SK-N-SH (cell line): ENCODE results near the gene NOXRED1. TPM values are rescaled to one million over a fixed set of nuclear protein-coding genes. Genes with fewer than 3 reads are reported as not detected.

Experiments used
- CTCF ChIA-PET: fragments of 300-600, 350-600 bp; formaldehyde crosslinking; extraction: SDS; loops from one replicate; lab custom pipeline; 2021; lab: Yijun Ruan, JAX
- POLR2A ChIA-PET: fragments of 350-600 bp; sonication (Branson Sonifier 250); formaldehyde crosslinking; extraction: SDS; loops from one replicate; lab custom pipeline; 2020; ENCODE audit warnings: antibody characterized with exemption, inconsistent platforms; lab: Yijun Ruan, JAX
- DNase-seq: peaks from one replicate; pipeline ENCODE4 v3.0.0; 2012
- H2AFZ ChIP-seq: fragments of 200-600 bp; sonication (generic); 2 replicates; pipeline ENCODE4 v1.8.1; 2016; ENCODE audit warnings: antibody characterized with exemption, mild to moderate bottlenecking, low read depth
- H3F3A ChIP-seq: fragments of 200-600 bp; sonication (generic); replicated peaks from 2 replicates; pipeline ENCODE3; 2016; ENCODE audit warnings: antibody characterized with exemption, mild to moderate bottlenecking; ENCODE audit not compliant: insufficient read depth
- H3K27ac ChIP-seq, 2 experiments: fragments of 200-500 bp in 1 of 2; fragments of 200-600 bp in 1 of 2; sonication (Bioruptor generic) in 1 of 2; sonication (generic), shearing (Covaris generic) in 1 of 2; 2 replicates each; pipeline versions ENCODE4 v1.5.1 to v1.6.1; 2014 to 2016; ENCODE audit warnings: low read depth in 2 of 2, inconsistent platforms in 1 of 2, low read length in 1 of 2, mild to moderate bottlenecking in 1 of 2, mixed read lengths in 1 of 2
- H3K27me3 ChIP-seq: fragments of 200-600 bp; sonication (generic), shearing (Covaris generic); 2 replicates; pipeline ENCODE4 v1.6.1; 2016; ENCODE audit warnings: mixed run types; ENCODE audit not compliant: insufficient read depth
- H3K36me3 ChIP-seq, 2 experiments: fragments of 200-500 bp in 1 of 2; fragments of 200-600 bp in 1 of 2; sonication (Bioruptor generic) in 1 of 2; sonication (generic) in 1 of 2; replicated peaks in 1 of 2; 2 replicates each; pipeline versions ENCODE3 to v1.5.1; 2014 to 2016; ENCODE audit warnings: low read length in 1 of 2, mild to moderate bottlenecking in 1 of 2; ENCODE audit not compliant: insufficient read depth in 2 of 2, control insufficient read depth in 1 of 2
- H3K4me1 ChIP-seq, 2 experiments: fragments of 200-500 bp in 1 of 2; fragments of 200-600 bp in 1 of 2; sonication (Bioruptor generic) in 1 of 2; sonication (generic), shearing (Covaris generic) in 1 of 2; 2 replicates each; pipeline versions ENCODE4 v1.5.1 to v1.6.1; 2014 to 2016; ENCODE audit warnings: low read depth in 1 of 2, low read length in 1 of 2, mixed run types in 1 of 2; ENCODE audit not compliant: insufficient read depth in 2 of 2, control insufficient read depth in 1 of 2
- H3K4me2 ChIP-seq: fragments of 200-600 bp; sonication (generic), shearing (Covaris generic); 2 replicates; pipeline ENCODE4 v1.6.1; 2017; ENCODE audit warnings: mixed run types
- H3K4me3 ChIP-seq, 2 experiments: fragments of 200-500 bp in 1 of 2; fragments of 200-600 bp in 1 of 2; sonication (Bioruptor generic) in 1 of 2; sonication (generic), shearing (Covaris generic) in 1 of 2; 2 replicates each; pipeline versions ENCODE4 v1.5.1 to v1.8.1; 2014 to 2016; ENCODE audit warnings: low read depth in 2 of 2, inconsistent platforms in 1 of 2, low read length in 1 of 2, mild to moderate bottlenecking in 1 of 2, mixed read lengths in 1 of 2, moderate library complexity in 1 of 2
- H3K79me2 ChIP-seq: fragments of 200-600 bp; sonication (generic); 2 replicates; pipeline ENCODE4 v1.8.1; 2017; ENCODE audit warnings: mild to moderate bottlenecking; ENCODE audit not compliant: insufficient read depth
- H3K9ac ChIP-seq: fragments of 200-600 bp; sonication (generic); 2 replicates; pipeline ENCODE4 v1.6.1; 2017; ENCODE audit warnings: mixed run types
- H3K9me2 ChIP-seq: fragments of 200-600 bp; sonication (generic); 2 replicates; pipeline ENCODE4 v1.6.1; 2017; ENCODE audit warnings: mixed run types
- H3K9me3 ChIP-seq: fragments of 200-600 bp; sonication (generic); 2 replicates; pipeline ENCODE4 v1.6.1; 2017; ENCODE audit warnings: mixed run types, mild to moderate bottlenecking, moderate library complexity
- H4K20me1 ChIP-seq: fragments of 200-600 bp; sonication (generic); 2 replicates; pipeline ENCODE4 v1.6.1; 2017; ENCODE audit warnings: mild to moderate bottlenecking, mixed run types; ENCODE audit not compliant: insufficient read depth
- CHD2 ChIP-seq: fragments of 150-350 bp; IDR thresholded peaks from 2 replicates; pipeline ENCODE4 v1.6.1; 2018; ENCODE audit warnings: low read length; ENCODE audit not compliant: partially characterized antibody
- ELF1 ChIP-seq: IDR thresholded peaks from 2 replicates; pipeline ENCODE4 v1.4.0; 2012
- EP300 ChIP-seq, 2 experiments: IDR thresholded peaks; 2 replicates each; pipeline versions ENCODE4 v1.4.0 to v1.6.1; 2012; ENCODE audit warnings: borderline replicate concordance in 1 of 2, low read depth in 1 of 2, low read length in 1 of 2
- EZH2phosphoT487 ChIP-seq: fragments of 200-600 bp; sonication (generic); IDR thresholded peaks from 2 replicates; pipeline ENCODE4 v1.6.1; 2017; ENCODE audit warnings: low read depth, mixed run types, mild to moderate bottlenecking, antibody characterized with exemption, moderate library complexity, borderline replicate concordance
- FOXJ3 ChIP-seq: sonication (generic); formaldehyde crosslinking; IDR thresholded peaks from 2 replicates; pipeline ENCODE4 v1.5.1; 2020; ENCODE audit warnings: mild to moderate bottlenecking, missing genetic modification reagents
- FOXM1 ChIP-seq: IDR thresholded peaks from 2 replicates; pipeline ENCODE4 v1.4.0; 2012; ENCODE audit warnings: low read depth, mild to moderate bottlenecking
- GATA2 ChIP-seq: sonication (generic); formaldehyde crosslinking; IDR thresholded peaks from 2 replicates; pipeline ENCODE4 v1.5.0; 2020; ENCODE audit warnings: mild to moderate bottlenecking, missing genetic modification reagents
- JUND ChIP-seq: IDR thresholded peaks from 2 replicates; pipeline ENCODE4 v1.4.0; 2012
- RAD21 ChIP-seq: IDR thresholded peaks from 2 replicates; pipeline ENCODE4 v1.6.1; 2012; ENCODE audit warnings: mild to moderate bottlenecking, low read length
- RCOR1 ChIP-seq: fragments of 150-350 bp; IDR thresholded peaks from 2 replicates; pipeline ENCODE4 v1.6.1; 2017; ENCODE audit warnings: antibody characterized with exemption, low read length
- RFX5 ChIP-seq: IDR thresholded peaks from 2 replicates; pipeline ENCODE4 v1.6.1; 2012; ENCODE audit warnings: mild to moderate bottlenecking, improper control_type of control experiment, low read length
- SIN3A ChIP-seq: IDR thresholded peaks from 2 replicates; pipeline ENCODE4 v1.6.1; 2012; ENCODE audit warnings: low read depth, mild to moderate bottlenecking, low read length, moderate library complexity, borderline replicate concordance
- SMC3 ChIP-seq: IDR thresholded peaks from 2 replicates; pipeline ENCODE4 v1.6.1; 2012; ENCODE audit warnings: low read depth, low read length, improper control_type of control experiment
- TCF12 ChIP-seq: IDR thresholded peaks from 2 replicates; pipeline ENCODE4 v1.4.0; 2012
- WGBS: methylation state at CpG from one replicate; pipeline ENCODE4 v1.1.6; 2017; ENCODE audit warnings: low lambda C conversion rate; 5-methylcytosine and 5-hydroxymethylcytosine counted together
- polyA plus RNA-seq, 3 experiments: library from polyadenylated mRNA; depleted of rRNA; stranded (reverse); fragments of >200 nt; gene quantifications; 2 replicates each; pipeline ENCODE4 v1.2.3, GENCODE V29; 2012
- TF ChIP-seq, protein P1 (sequence below): IDR thresholded peaks from 2 replicates; pipeline ENCODE4 v1.4.0; 2012; ENCODE audit warnings: low read depth
- TF ChIP-seq, protein P2 (sequence below): IDR thresholded peaks from 2 replicates; pipeline ENCODE4 v1.6.1; 2012; ENCODE audit warnings: mild to moderate bottlenecking, low read depth, low read length, moderate library complexity
- TF ChIP-seq, protein P3 (sequence below): fragments of 150-350 bp; IDR thresholded peaks from 2 replicates; pipeline ENCODE4 v1.6.1; 2016; ENCODE audit warnings: mild to moderate bottlenecking, low read depth, low read length
- TF ChIP-seq, protein P4 (sequence below): fragments of 150-350 bp; IDR thresholded peaks from 2 replicates; pipeline ENCODE4 v1.6.1; 2017; ENCODE audit warnings: antibody characterized with exemption, low read length, low read depth, borderline replicate concordance
- TF ChIP-seq, protein P5 (sequence below): IDR thresholded peaks from 2 replicates; pipeline ENCODE4 v1.4.0; 2012; ENCODE audit warnings: low read depth, borderline replicate concordance

The NOXRED1 gene
- polyA plus RNA-seq, 1 of the 3 experiments (the other 2 are of a cell fraction) = 0.21 TPM

DNA sequence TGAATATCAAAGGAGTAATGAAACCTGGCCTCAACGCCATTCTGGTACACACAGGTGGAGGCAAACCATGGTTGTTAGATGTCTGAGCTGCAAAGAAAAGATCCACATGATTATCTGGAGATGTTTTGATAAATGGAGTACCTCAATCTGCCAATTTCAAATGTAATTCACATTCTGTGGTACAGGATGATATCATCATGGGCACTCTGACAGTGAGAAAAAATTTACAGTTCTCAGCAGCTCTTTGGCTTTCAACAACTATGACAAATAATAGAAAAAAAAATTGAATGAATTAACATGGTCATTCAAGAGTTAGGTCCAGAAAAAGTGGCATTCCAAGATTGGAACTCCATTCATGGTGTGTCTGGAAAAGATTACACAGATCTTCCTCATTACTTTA is 63.7 kb downstream of the NOXRED1 start:
- Histone ChIP-seq H3K27me3 (no peaks in the 10 kb centered on the region), H3K27ac (no peak overlapping the region), H3K4me2 (no peak overlapping the region), H3K79me2 (no peaks in the 10 kb centered on the region), H4K20me1 (no peaks in the 10 kb centered on the region), H3F3A (no peaks in the 10 kb centered on the region), H3K4me1 (no peaks in the 10 kb centered on the region; a peak in 1 of 4 replicates), H3K9me2 (no peaks in the 10 kb centered on the region), H3K4me3 (no peak overlapping the region), H2AFZ (no peak overlapping the region), H3K9me3 (no peaks in the 10 kb centered on the region)
- 95% methylated on average over 1 of the region's 1 CpG for WGBS
- POLR2A ChIA-PET = no interaction called here
- CTCF ChIA-PET = no interaction called here
- DNase-seq = no peak
- TF ChIP-seq RCOR1 = no peak
- TF ChIP-seq, protein P1, sequence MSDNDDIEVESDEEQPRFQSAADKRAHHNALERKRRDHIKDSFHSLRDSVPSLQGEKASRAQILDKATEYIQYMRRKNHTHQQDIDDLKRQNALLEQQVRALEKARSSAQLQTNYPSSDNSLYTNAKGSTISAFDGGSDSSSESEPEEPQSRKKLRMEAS = no peak
- no peak for TF ChIP-seq EZH2phosphoT487
- TF ChIP-seq, protein P2, sequence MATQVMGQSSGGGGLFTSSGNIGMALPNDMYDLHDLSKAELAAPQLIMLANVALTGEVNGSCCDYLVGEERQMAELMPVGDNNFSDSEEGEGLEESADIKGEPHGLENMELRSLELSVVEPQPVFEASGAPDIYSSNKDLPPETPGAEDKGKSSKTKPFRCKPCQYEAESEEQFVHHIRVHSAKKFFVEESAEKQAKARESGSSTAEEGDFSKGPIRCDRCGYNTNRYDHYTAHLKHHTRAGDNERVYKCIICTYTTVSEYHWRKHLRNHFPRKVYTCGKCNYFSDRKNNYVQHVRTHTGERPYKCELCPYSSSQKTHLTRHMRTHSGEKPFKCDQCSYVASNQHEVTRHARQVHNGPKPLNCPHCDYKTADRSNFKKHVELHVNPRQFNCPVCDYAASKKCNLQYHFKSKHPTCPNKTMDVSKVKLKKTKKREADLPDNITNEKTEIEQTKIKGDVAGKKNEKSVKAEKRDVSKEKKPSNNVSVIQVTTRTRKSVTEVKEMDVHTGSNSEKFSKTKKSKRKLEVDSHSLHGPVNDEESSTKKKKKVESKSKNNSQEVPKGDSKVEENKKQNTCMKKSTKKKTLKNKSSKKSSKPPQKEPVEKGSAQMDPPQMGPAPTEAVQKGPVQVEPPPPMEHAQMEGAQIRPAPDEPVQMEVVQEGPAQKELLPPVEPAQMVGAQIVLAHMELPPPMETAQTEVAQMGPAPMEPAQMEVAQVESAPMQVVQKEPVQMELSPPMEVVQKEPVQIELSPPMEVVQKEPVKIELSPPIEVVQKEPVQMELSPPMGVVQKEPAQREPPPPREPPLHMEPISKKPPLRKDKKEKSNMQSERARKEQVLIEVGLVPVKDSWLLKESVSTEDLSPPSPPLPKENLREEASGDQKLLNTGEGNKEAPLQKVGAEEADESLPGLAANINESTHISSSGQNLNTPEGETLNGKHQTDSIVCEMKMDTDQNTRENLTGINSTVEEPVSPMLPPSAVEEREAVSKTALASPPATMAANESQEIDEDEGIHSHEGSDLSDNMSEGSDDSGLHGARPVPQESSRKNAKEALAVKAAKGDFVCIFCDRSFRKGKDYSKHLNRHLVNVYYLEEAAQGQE = no peak
- no peak for TF ChIP-seq SIN3A
- no peak for TF ChIP-seq FOXJ3 (CRISPR knock-in tag)
- TF ChIP-seq, protein P3, sequence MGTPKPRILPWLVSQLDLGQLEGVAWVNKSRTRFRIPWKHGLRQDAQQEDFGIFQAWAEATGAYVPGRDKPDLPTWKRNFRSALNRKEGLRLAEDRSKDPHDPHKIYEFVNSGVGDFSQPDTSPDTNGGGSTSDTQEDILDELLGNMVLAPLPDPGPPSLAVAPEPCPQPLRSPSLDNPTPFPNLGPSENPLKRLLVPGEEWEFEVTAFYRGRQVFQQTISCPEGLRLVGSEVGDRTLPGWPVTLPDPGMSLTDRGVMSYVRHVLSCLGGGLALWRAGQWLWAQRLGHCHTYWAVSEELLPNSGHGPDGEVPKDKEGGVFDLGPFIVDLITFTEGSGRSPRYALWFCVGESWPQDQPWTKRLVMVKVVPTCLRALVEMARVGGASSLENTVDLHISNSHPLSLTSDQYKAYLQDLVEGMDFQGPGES = no peak
- no peak for TF ChIP-seq JUND
- TF ChIP-seq ELF1 = no peak
- TF ChIP-seq GATA2 (CRISPR knock-in tag) = no peak
- TF ChIP-seq, protein P4, sequence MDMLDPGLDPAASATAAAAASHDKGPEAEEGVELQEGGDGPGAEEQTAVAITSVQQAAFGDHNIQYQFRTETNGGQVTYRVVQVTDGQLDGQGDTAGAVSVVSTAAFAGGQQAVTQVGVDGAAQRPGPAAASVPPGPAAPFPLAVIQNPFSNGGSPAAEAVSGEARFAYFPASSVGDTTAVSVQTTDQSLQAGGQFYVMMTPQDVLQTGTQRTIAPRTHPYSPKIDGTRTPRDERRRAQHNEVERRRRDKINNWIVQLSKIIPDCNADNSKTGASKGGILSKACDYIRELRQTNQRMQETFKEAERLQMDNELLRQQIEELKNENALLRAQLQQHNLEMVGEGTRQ = no peak
- TF ChIP-seq, protein P5, sequence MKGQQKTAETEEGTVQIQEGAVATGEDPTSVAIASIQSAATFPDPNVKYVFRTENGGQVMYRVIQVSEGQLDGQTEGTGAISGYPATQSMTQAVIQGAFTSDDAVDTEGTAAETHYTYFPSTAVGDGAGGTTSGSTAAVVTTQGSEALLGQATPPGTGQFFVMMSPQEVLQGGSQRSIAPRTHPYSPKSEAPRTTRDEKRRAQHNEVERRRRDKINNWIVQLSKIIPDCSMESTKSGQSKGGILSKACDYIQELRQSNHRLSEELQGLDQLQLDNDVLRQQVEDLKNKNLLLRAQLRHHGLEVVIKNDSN = no peak
- no peak for TF ChIP-seq TCF12
- no peak for TF ChIP-seq FOXM1
- TF ChIP-seq CHD2 = no peak
- TF ChIP-seq SMC3 = no peak
- no peak for TF ChIP-seq RAD21
- TF ChIP-seq EP300 (IDR thresholded peaks at IDR 0.05; ENCODE audit: borderline replicate concordance in 1 of 2, low read depth in 1 of 2, low read length in 1 of 2) = no peak
- TF ChIP-seq RFX5 = no peak
- TF ChIP-seq, all 33 proteins: peak for 0
- no peaks in the 10 kb centered on the region for H3K36me3 ChIP-seq
- no peak overlapping the region for H3K9ac ChIP-seq
